ENCODE measurements around the gene TUBB3.

GRCh38 chr16:89934611-89935553, 11.7 kb downstream of the TUBB3 start:
- no peak for TF ChIP-seq POLR2A (IDR thresholded peaks at IDR 0.05)
- TF ChIP-seq, protein P1, sequence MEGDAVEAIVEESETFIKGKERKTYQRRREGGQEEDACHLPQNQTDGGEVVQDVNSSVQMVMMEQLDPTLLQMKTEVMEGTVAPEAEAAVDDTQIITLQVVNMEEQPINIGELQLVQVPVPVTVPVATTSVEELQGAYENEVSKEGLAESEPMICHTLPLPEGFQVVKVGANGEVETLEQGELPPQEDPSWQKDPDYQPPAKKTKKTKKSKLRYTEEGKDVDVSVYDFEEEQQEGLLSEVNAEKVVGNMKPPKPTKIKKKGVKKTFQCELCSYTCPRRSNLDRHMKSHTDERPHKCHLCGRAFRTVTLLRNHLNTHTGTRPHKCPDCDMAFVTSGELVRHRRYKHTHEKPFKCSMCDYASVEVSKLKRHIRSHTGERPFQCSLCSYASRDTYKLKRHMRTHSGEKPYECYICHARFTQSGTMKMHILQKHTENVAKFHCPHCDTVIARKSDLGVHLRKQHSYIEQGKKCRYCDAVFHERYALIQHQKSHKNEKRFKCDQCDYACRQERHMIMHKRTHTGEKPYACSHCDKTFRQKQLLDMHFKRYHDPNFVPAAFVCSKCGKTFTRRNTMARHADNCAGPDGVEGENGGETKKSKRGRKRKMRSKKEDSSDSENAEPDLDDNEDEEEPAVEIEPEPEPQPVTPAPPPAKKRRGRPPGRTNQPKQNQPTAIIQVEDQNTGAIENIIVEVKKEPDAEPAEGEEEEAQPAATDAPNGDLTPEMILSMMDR (IDR thresholded peaks at IDR 0.05): no peak

Data from lower leg skin (tissue), 3 donors.